ENCODE measurements around the gene TM4SF20. TPM values are rescaled to one million over a fixed set of nuclear protein-coding genes. Genes with fewer than 3 reads are reported as not detected.

The TM4SF20 gene
- total RNA-seq, 1 experiment from 2014 or later: not detected

- H3K36me3 ChIP-seq (replicated peaks; ENCODE audit: control insufficient read depth, insufficient read depth, low read length): no peaks in the 10 kb centered on the region
Measured at GRCh38 chr2:227406177-227407031, 27.3 kb upstream of the TM4SF20 start.

GRCh38 chr2:227404585-227405271 lies 25.6 kb upstream of the TM4SF20 start:
- H3K4me3 ChIP-seq (ENCODE audit: insufficient read depth, low read depth, low read length): no peak overlapping the region
- DNase-seq: peak; percentile 35
- H3K36me3 ChIP-seq (replicated peaks; ENCODE audit: control insufficient read depth, insufficient read depth, low read length): no peaks in the 10 kb centered on the region

More at GRCh38 chr2:227406177-227407031, 27.3 kb upstream of the TM4SF20 start:
- DNase-seq: peak; percentile 76
- no peaks in the 10 kb centered on the region for H3K27me3 ChIP-seq (ENCODE audit: control insufficient read depth, insufficient read depth, low read length)
- no peak overlapping the region for H3K4me3 ChIP-seq (ENCODE audit: insufficient read depth, low read depth, low read length)

DNA sequence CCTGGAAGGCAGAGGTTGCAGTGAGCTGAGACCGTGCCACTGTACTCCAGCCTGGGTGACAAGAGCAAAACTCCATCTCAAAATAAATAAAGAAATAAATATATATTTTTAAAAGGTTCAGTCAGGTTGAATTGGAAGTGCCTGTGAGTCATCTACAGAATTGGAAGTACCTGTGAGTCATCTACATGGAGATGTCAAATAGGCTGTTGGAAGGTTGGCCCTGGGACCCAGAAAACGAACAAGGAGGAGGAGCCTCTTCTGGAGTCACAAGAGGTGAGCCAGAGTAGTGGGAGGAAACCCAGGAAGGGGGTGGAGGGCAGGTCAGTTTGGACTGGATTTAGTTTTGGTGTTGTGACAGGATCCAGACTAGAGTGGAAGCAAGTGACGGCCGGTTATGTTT lies 23.9 kb upstream of the TM4SF20 start:
- H3K36me3 ChIP-seq (replicated peaks; ENCODE audit: control insufficient read depth, insufficient read depth, low read length): no peaks in the 10 kb centered on the region
- no peaks in the 10 kb centered on the region for H3K27me3 ChIP-seq (ENCODE audit: control insufficient read depth, insufficient read depth, low read length)
- no peak overlapping the region for H3K4me3 ChIP-seq (ENCODE audit: insufficient read depth, low read depth, low read length)
- no peak for DNase-seq

More at GRCh38 chr2:227404585-227405271, 25.6 kb upstream of the TM4SF20 start:
- H3K27me3 ChIP-seq (ENCODE audit: control insufficient read depth, insufficient read depth, low read length): no peaks in the 10 kb centered on the region

GRCh38 chr2:227402321-227402720 lies 23.2 kb upstream of the TM4SF20 start:
- H3K36me3 ChIP-seq (replicated peaks; ENCODE audit: control insufficient read depth, insufficient read depth, low read length): no peaks in the 10 kb centered on the region
- no peak overlapping the region for H3K4me3 ChIP-seq (ENCODE audit: insufficient read depth, low read depth, low read length)
- H3K27me3 ChIP-seq (ENCODE audit: control insufficient read depth, insufficient read depth, low read length): no peaks in the 10 kb centered on the region
- no peak for DNase-seq

- Histone ChIP-seq H3K4me3 (ENCODE audit: insufficient read depth, low read depth, low read length) (no peak overlapping the region), H3K36me3 (replicated peaks; ENCODE audit: control insufficient read depth, insufficient read depth, low read length) (no peaks in the 10 kb centered on the region), H3K27me3 (ENCODE audit: control insufficient read depth, insufficient read depth, low read length) (no peaks in the 10 kb centered on the region)
- no peak for DNase-seq
Measured at GRCh38 chr2:227401550-227401949, 22.4 kb upstream of the TM4SF20 start.

GRCh38 chr2:227398684-227399670 lies 19.9 kb upstream of the TM4SF20 start:
- Histone ChIP-seq H3K27me3 (ENCODE audit: control insufficient read depth, insufficient read depth, low read length) (no peaks in the 10 kb centered on the region), H3K36me3 (replicated peaks; ENCODE audit: control insufficient read depth, insufficient read depth, low read length) (no peaks in the 10 kb centered on the region), H3K4me3 (ENCODE audit: insufficient read depth, low read depth, low read length) (no peak overlapping the region)
- no peak for DNase-seq

DNA sequence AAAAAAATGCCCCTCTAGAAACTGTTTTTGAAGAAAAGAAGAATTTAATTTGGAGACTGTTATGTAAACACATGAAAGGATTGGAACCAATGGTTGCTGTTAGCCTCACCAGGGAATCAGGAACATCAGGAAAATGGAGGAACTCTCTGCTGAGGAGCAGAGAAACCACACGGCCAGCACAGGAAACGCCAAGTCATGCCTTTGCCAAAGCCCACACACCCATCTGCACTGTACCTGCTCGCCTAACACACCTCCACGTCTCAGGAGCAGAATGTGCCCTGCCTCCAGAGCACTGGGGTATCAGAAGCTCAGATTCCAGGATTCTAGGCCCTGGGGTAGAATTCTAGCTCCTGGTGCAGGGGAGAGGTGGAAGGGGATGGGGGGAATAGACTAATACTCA lies 18.5 kb upstream of the TM4SF20 start:
- H3K27me3 ChIP-seq (ENCODE audit: control insufficient read depth, insufficient read depth, low read length): no peaks in the 10 kb centered on the region
- DNase-seq: no peak
- H3K36me3 ChIP-seq (replicated peaks; ENCODE audit: control insufficient read depth, insufficient read depth, low read length): no peaks in the 10 kb centered on the region
- no peak overlapping the region for H3K4me3 ChIP-seq (ENCODE audit: insufficient read depth, low read depth, low read length)

- no peak overlapping the region for H3K4me3 ChIP-seq (ENCODE audit: insufficient read depth, low read depth, low read length)
Measured at GRCh38 chr2:227395556-227395955, 16.4 kb upstream of the TM4SF20 start.

DNA sequence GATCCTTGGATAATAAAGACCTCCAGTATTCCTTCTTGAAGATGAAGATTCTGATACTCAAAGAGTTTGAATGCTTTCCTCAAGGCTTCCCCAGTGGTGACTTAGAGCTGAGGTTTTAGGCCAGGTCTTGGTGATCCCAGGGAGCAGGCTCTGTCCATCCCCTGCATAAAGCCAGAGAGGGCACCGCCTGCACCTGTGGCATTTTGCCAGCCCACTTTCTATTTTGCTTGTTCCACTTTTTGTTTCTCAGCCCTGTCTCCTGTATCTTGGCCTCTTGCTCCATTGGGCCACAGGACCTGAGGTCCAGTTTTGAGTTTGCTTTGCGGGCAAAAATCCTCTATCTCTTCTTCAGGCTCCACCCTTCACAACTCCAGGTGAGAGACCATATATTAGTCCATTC lies 15.3 kb upstream of the TM4SF20 start:
- Histone ChIP-seq H3K4me3 (ENCODE audit: insufficient read depth, low read depth, low read length) (no peak overlapping the region), H3K27me3 (ENCODE audit: control insufficient read depth, insufficient read depth, low read length) (no peaks in the 10 kb centered on the region), H3K36me3 (replicated peaks; ENCODE audit: control insufficient read depth, insufficient read depth, low read length) (no peaks in the 10 kb centered on the region)
- DNase-seq: no peak

More at GRCh38 chr2:227395556-227395955, 16.4 kb upstream of the TM4SF20 start:
- no peak for DNase-seq
- no peaks in the 10 kb centered on the region for H3K36me3 ChIP-seq (replicated peaks; ENCODE audit: control insufficient read depth, insufficient read depth, low read length)
- no peaks in the 10 kb centered on the region for H3K27me3 ChIP-seq (ENCODE audit: control insufficient read depth, insufficient read depth, low read length)

DNA sequence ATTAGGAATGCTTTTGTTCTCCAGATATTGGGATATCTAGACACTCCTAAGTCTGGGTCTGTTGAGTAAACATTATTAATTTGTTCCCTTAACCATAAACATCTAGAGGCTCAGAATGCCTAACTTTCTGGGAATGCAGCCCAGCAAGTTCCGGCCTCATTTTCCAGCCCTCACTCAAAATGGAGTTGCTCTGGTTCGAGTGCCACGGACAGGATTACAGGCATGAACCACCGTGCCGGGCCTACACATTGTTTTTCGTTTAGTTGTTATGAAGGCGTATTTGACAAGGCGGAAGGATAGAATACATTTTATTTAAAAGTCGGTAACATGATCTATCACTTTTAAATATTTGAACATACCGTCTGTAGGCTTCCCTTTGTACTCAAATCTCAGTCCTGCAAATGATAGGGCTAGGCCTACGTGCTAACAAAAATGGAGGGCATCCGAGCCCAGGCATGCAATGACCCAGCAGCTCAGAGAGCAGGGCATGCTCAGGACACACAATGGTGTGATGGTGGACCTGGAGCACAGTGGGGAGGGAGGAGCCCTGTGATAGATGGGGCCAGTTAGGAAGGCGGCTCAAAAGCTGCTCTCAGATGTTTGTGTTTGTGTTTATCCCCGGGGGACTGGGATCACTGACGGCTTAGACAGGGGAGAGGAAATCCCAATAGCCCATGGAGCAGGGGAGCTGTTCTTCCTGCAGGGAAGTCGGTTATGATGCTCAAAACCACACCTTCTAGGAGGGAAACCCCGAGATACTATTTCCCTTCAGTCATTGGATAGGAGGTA lies 11.6 kb upstream of the TM4SF20 start:
- H3K4me3 ChIP-seq (ENCODE audit: insufficient read depth, low read depth, low read length): no peak overlapping the region
- DNase-seq: no peak
- no peaks in the 10 kb centered on the region for H3K27me3 ChIP-seq (ENCODE audit: control insufficient read depth, insufficient read depth, low read length)
- no peaks in the 10 kb centered on the region for H3K36me3 ChIP-seq (replicated peaks; ENCODE audit: control insufficient read depth, insufficient read depth, low read length)

DNA sequence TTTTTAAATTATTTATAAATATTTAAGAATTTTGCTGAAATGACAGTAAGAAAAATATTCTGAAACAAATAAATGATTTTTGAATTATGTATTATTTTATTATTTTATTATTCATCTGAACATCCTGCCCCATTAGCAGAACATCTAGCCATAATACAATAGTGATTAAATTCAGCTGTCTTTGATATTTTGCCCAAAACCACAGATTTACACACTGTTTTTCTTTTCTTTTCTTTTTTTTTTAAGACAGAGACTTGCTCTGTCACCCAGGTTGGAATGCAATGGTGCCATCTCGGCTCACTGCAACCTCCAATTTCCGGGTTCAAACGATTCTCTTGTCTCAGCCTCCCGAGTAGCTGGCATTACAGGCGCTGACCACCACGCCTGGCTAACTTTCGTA lies 10.6 kb upstream of the TM4SF20 start:
- Histone ChIP-seq H3K4me3 (ENCODE audit: insufficient read depth, low read depth, low read length) (no peak overlapping the region), H3K36me3 (replicated peaks; ENCODE audit: control insufficient read depth, insufficient read depth, low read length) (no peaks in the 10 kb centered on the region), H3K27me3 (ENCODE audit: control insufficient read depth, insufficient read depth, low read length) (no peaks in the 10 kb centered on the region)
- no peak for DNase-seq

DNA sequence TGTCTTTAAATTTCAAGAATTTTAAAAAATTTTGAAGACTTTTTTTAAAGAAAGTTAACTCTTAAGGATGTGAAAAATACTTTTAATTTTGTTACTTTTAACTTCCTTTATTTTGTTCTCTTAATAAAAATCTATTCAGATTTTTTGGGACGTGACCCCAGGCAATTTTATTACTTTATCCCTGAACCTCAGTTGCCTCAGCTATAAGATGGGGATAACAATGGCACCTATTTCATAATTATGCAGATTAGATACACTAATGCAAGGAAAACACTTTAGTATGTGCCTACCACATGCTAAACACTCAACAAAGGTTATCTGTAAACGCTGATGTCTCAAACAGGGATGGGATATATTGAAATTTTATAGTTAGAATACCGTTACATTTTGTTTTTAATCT lies 10.1 kb upstream of the TM4SF20 start:
- Histone ChIP-seq H3K36me3 (replicated peaks; ENCODE audit: control insufficient read depth, insufficient read depth, low read length) (no peaks in the 10 kb centered on the region), H3K4me3 (ENCODE audit: insufficient read depth, low read depth, low read length) (no peak overlapping the region), H3K27me3 (ENCODE audit: control insufficient read depth, insufficient read depth, low read length) (no peaks in the 10 kb centered on the region)
- no peak for DNase-seq

- no peaks in the 10 kb centered on the region for H3K27me3 ChIP-seq (ENCODE audit: control insufficient read depth, insufficient read depth, low read length)
Measured at GRCh38 chr2:227388537-227389011, 9.5 kb upstream of the TM4SF20 start.

More at GRCh38 chr2:227388537-227389011, 9.5 kb upstream of the TM4SF20 start:
- Histone ChIP-seq H3K4me3 (ENCODE audit: insufficient read depth, low read depth, low read length) (no peak overlapping the region), H3K36me3 (replicated peaks; ENCODE audit: control insufficient read depth, insufficient read depth, low read length) (no peaks in the 10 kb centered on the region)
- no peak for DNase-seq
